ENCODE results near the gene C2orf92. TPM values are rescaled to one million over a fixed set of nuclear protein-coding genes. Genes with fewer than 3 reads are reported as not detected.

The C2orf92 gene
- total RNA-seq, 1 experiment from 2014 or later, result 10.2 TPM

DNA sequence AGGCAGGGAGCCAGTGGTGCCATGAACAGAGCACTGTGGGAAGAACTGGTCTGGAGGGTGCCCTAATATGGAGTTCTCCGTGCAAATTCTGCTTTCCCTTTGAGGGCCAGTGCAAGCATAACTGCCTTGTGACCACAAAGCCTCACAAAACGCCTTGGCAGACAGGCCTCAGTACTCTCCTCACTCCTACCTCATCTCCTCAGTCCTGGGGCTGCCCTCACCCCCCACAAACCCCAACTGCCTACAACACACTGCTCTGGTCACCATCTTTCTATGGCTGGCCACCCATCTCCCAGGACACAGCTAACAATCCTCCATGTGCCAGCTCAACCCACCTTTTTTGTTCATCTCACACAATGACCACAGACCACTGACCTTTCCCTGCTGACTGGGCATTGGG lies 14.7 kb upstream of the C2orf92 start:
- no peaks in the 10 kb centered on the region for H3K27me3 Mint-ChIP-seq (ENCODE audit: insufficient read depth, unreplicated experiment)
- no peaks in the 10 kb centered on the region for H3K9me3 ChIP-seq
- ChIA-PET CTCF (no interaction called here), POLR2A (no interaction called here)
- no peak overlapping the region for H3K27ac Mint-ChIP-seq (ENCODE audit: unreplicated experiment)
- H3K4me3 Mint-ChIP-seq (ENCODE audit: unreplicated experiment), result no peak overlapping the region
- H3K4me1 ChIP-seq, result no peaks in the 10 kb centered on the region
- intact Hi-C loops (cut with micrococcal nuclease; ENCODE audit: unreplicated experiment), result no loop called here
- H3K4me1 Mint-ChIP-seq (ENCODE audit: low read depth, unreplicated experiment), result no peaks in the 10 kb centered on the region
- H3K36me3 Mint-ChIP-seq (ENCODE audit: insufficient read depth, unreplicated experiment), result peaks cover 41% of the 10 kb centered on the region
- H3K4me3 ChIP-seq (ENCODE audit: low read depth, low read length), result no peak overlapping the region
- H3K27me3 ChIP-seq (replicated peaks; ENCODE audit: control insufficient read depth, insufficient read depth, low read length), result no peaks in the 10 kb centered on the region
- TF ChIP-seq CTCF (IDR thresholded peaks at IDR 0.05; ENCODE audit: insufficient read depth in 1 of 2, low read depth in 1 of 2, low read length in 1 of 2, severe bottlenecking in 1 of 2, unreplicated experiment in 1 of 2), result no peak
- H3K36me3 ChIP-seq (ENCODE audit: control insufficient read depth, insufficient read depth, low read length), result peaks cover 2% of the 10 kb centered on the region; the same call in 1 of the 2 replicates
- H3K9me3 Mint-ChIP-seq (ENCODE audit: unreplicated experiment), result peaks cover 18% of the 10 kb centered on the region
- BruUV-seq (replicated peaks), result no TSS peak
- DNase-seq, result no peak

GRCh38 chr2:97656129-97656755 lies 13.3 kb upstream of the C2orf92 start:
- TF ChIP-seq CTCF (IDR thresholded peaks at IDR 0.05; ENCODE audit: insufficient read depth in 1 of 2, low read depth in 1 of 2, low read length in 1 of 2, severe bottlenecking in 1 of 2, unreplicated experiment in 1 of 2), result no peak
- ChIA-PET POLR2A (interaction anchor here (0.7 to 0.9 kb wide), 2 partner anchors 8 to 11 kb away, joined by 3 to 4 read pairs; partner anchors contain the start of gene COX5B), CTCF (no interaction called here)
- Mint-ChIP-seq H3K27ac (ENCODE audit: unreplicated experiment) (no peak overlapping the region), H3K4me1 (ENCODE audit: low read depth, unreplicated experiment) (no peaks in the 10 kb centered on the region), H3K4me3 (ENCODE audit: unreplicated experiment) (no peak overlapping the region), H3K9me3 (ENCODE audit: unreplicated experiment) (peaks cover 18% of the 10 kb centered on the region), H3K27me3 (ENCODE audit: insufficient read depth, unreplicated experiment) (no peaks in the 10 kb centered on the region), H3K36me3 (ENCODE audit: insufficient read depth, unreplicated experiment) (peaks cover 39% of the 10 kb centered on the region)
- peaks cover 2% of the 10 kb centered on the region; the same call in 1 of the 2 replicates for H3K36me3 ChIP-seq (ENCODE audit: control insufficient read depth, insufficient read depth, low read length)
- H3K4me3 ChIP-seq (ENCODE audit: low read depth, low read length), result no peak overlapping the region
- H3K9me3 ChIP-seq, result no peaks in the 10 kb centered on the region
- DNase-seq, result no peak
- H3K27me3 ChIP-seq (replicated peaks; ENCODE audit: control insufficient read depth, insufficient read depth, low read length), result no peaks in the 10 kb centered on the region
- intact Hi-C loops (cut with micrococcal nuclease; ENCODE audit: unreplicated experiment), result no loop called here
- no TSS peak for BruUV-seq (replicated peaks)
- no peaks in the 10 kb centered on the region for H3K4me1 ChIP-seq

DNA sequence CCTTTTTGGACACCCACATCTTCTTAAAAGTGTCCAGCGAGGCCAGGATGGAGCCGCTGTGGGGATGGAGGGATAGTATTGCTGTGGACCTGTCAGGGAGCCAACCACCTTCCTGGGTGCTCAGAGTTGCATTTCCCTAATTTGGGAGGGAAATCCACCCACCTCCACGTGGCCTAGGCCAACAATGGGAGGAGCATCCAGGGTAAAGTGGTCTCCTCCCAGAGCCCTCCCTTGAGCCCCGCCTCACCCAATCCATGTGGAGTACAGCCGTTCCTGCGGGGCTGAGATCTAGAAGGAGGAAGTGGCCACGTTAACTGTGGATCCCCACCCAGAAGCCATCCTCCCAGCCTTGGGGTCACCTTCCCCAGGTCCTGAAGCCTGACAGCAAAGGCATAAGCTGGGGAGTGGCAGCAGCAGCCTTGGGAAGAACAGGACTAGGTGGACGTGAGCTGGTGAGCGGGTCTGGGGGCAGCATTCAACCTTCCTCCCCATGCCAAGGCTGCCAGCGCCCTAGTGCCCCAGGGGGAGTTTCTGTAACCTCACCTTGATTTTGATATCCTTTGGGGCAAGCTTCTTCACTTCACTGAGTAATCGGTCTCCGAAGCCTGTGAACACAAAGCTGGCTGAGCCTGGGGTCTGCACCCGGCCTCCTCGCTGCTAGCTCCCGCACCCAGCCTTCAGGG lies 12.5 kb upstream of the C2orf92 start:
- Histone ChIP-seq H3K36me3 (ENCODE audit: control insufficient read depth, insufficient read depth, low read length) (peaks cover 2% of the 10 kb centered on the region), H3K27me3 (replicated peaks; ENCODE audit: control insufficient read depth, insufficient read depth, low read length) (no peaks in the 10 kb centered on the region), H3K9me3 (no peaks in the 10 kb centered on the region), H3K4me1 (no peaks in the 10 kb centered on the region; the same call in 1 of the 2 replicates), H3K4me3 (ENCODE audit: low read depth, low read length) (no peak overlapping the region)
- Mint-ChIP-seq H3K9me3 (ENCODE audit: unreplicated experiment) (peaks cover 18% of the 10 kb centered on the region), H3K4me1 (ENCODE audit: low read depth, unreplicated experiment) (peaks cover 8% of the 10 kb centered on the region), H3K27ac (ENCODE audit: unreplicated experiment) (no peak overlapping the region), H3K4me3 (ENCODE audit: unreplicated experiment) (no peak overlapping the region), H3K27me3 (ENCODE audit: insufficient read depth, unreplicated experiment) (no peaks in the 10 kb centered on the region), H3K36me3 (ENCODE audit: insufficient read depth, unreplicated experiment) (peaks cover 39% of the 10 kb centered on the region)
- DNase-seq, result no peak
- ChIA-PET POLR2A (interaction anchor here (1.2 kb wide), 1 partner anchor 11 kb away, joined by 3 read pairs; the partner anchor contains the start of gene COX5B), CTCF (no interaction called here)
- no TSS peak for BruUV-seq (replicated peaks)
- intact Hi-C loops (cut with micrococcal nuclease; ENCODE audit: unreplicated experiment), result no loop called here
- TF ChIP-seq CTCF (IDR thresholded peaks at IDR 0.05; ENCODE audit: insufficient read depth in 1 of 2, low read depth in 1 of 2, low read length in 1 of 2, severe bottlenecking in 1 of 2, unreplicated experiment in 1 of 2), result no peak

Data from Caco-2 (cell line).